AG09319 (cell line): ENCODE measurements around the gene USP7.

Experiments used
- DNase-seq: peaks from one replicate; pipeline ENCODE4 v3.0.0-alpha.2; 2010; ENCODE audit warnings: low read depth; ENCODE audit errors: extremely low read depth
- TF ChIP-seq, protein P1 (sequence below): IDR thresholded peaks from 2 replicates; pipeline ENCODE4 v1.5.1; 2011; ENCODE audit warnings: low read depth, mild to moderate bottlenecking, inconsistent platforms, low read length, moderate library complexity

The USP7 gene

DNA sequence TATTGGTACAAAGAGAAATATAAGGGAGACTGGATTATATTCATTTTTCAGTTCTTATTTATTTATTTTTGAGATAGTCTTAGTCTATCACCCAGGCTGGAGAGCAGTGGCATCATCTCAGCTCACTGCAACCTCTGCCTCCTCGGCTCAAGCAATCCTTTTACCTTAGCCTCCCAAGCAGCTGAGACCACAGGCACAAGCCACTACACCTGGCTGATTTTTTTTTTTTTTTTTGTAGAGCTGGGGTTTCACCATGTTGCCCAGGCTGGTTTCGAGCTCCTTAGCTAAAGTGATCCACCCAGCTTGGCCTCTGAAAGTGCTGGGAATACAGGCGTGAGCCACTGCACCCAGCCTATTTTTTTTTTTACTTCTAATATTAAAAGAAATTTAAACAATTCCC, 40.1 kb upstream of the USP7 start:
- TF ChIP-seq, protein P1, sequence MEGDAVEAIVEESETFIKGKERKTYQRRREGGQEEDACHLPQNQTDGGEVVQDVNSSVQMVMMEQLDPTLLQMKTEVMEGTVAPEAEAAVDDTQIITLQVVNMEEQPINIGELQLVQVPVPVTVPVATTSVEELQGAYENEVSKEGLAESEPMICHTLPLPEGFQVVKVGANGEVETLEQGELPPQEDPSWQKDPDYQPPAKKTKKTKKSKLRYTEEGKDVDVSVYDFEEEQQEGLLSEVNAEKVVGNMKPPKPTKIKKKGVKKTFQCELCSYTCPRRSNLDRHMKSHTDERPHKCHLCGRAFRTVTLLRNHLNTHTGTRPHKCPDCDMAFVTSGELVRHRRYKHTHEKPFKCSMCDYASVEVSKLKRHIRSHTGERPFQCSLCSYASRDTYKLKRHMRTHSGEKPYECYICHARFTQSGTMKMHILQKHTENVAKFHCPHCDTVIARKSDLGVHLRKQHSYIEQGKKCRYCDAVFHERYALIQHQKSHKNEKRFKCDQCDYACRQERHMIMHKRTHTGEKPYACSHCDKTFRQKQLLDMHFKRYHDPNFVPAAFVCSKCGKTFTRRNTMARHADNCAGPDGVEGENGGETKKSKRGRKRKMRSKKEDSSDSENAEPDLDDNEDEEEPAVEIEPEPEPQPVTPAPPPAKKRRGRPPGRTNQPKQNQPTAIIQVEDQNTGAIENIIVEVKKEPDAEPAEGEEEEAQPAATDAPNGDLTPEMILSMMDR: no peak
- DNase-seq: no peak

DNA sequence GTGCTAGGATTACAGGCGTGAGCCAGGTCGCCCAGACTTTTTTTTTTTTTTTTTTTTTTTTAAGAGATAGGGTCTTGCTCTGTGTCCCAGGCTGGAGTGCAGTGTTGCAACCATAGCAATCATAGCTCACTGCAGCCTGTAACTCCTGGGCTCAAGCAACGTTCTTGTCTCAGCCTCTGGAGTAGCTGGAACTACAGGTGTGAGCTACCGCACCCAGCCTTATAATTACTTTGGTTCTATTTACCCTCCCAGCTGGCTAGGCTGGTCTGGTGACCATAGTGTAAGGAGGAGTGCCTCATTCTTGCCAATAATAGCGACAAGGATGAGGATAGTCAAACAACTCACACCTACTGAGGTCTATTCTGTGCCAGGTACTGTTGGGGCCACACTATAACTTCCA, 39.6 kb upstream of the USP7 start:
- no peak for DNase-seq
- TF ChIP-seq, protein P1: no peak

DNA sequence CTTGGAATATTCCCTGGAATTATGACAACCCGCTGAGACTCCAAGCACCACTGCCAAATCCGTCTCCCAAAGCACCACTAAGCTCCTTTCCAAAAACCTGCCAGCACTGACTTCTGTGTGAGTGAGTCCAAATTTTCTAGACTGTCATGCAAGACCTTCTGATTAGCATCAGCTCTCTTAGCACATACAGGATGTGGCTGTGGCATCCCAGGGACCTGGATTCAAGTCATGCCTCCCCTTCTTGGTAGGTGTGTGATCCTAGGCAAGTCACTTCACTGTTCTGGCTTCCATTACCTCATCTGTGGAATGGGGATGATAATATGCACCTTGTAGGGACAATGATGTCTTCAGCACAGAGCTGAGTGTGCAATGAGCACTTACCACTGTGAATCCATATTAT, 38.3 kb upstream of the USP7 start:
- no peak for DNase-seq
- TF ChIP-seq, protein P1: no peak

DNA sequence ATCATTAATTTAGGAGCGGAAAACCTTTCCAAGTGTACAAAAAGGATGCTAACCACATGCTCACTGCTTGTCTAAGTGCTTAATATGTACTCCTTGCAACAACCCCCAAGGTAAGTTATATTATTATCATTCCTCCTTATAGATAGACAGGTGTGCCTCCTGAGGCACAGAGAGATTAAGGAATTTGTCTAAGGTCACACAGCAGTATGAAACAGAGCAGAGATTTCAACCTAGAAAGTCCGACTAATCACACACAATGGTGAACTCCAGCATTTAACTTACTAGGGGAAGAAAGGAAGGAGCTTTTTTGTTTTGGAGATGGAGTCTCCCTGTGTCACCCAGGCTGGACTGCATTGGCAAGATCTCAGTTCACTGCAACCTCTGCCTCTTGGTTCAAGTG, 37.0 kb upstream of the USP7 start:
- TF ChIP-seq, protein P1: no peak

DNA sequence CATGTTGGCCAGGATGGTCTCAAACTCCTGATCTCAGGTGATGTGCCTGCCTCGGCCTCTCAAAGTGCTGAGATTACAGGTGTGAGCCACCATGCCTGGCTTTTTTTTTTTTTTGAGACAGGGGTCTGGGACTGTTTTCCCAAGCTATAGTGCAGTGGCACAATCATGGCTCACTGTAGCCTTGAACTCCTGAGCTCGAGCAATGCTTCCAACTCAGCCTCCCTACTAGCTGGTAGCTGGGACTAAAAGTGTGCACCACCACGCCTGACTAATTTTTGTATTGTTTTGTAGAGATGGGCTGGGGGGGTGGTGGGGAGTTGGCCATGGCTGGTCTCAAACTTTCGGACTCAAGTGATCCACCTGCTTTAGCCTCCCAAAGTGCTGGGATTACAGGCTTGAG, 36.1 kb upstream of the USP7 start:
- DNase-seq: no peak
- TF ChIP-seq, protein P1: no peak

More for the DNA sequence above, 37.0 kb upstream of the USP7 start:
- no peak for DNase-seq

GRCh38 chr16:8998108-8998507, 34.4 kb upstream of the USP7 start:
- DNase-seq: peak; percentile 25
- TF ChIP-seq, protein P1: no peak

DNA sequence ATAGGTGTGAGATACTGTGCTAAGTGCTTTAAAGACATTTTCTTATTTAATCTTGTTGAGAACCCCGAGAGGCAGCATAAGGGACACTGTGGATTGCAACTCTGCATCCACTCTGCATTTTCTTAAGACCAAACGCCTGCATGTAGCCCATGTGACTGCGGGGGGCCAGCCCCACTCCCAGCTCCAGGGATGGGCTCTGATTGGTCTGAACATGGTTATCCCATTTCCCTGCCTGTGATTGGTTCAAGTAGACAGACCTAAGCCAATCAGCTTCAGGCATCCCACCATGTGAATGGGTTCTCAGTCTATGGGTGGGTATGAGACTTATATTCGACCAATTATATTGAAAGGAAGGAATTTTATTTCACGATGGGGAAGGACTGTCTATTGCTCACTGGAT, 33.2 kb upstream of the USP7 start:
- no peak for DNase-seq

More for the DNA sequence above, 33.2 kb upstream of the USP7 start:
- TF ChIP-seq, protein P1: no peak
